Measurements from ENCODE around the gene DBI. TPM values are rescaled to one million over a fixed set of nuclear protein-coding genes. Genes with fewer than 3 reads are reported as not detected.

Gene DBI
- total and polyA plus RNA-seq, 2 experiments from 2014 or later, result 171 to 873 TPM

DNA sequence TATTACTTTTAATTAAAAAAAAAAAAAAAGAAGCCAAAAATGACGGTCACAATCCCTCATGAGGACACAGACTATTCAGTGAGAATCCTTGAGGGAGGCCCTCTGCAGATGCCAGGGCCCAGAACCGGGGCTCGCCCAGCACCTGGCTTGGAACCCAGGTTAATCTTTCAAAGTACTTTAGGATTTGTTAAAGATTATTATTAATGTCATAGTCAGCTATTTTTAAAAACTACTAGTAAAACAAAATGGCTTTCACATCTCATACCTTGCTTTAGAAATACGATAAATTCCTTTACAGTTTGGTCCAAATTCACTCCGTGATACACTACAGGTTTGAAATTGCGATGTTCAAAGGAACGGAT, 27.2 kb upstream of the DBI start:
- Histone ChIP-seq H3K27me3 (ENCODE audit: insufficient read depth) (no peaks in the 10 kb centered on the region), H3K27ac (ENCODE audit: low read depth) (no peak overlapping the region), H3F3A (replicated peaks; ENCODE audit: low read depth) (no peaks in the 10 kb centered on the region), H3K4me2 (no peak overlapping the region), H4K20me1 (replicated peaks; ENCODE audit: insufficient read depth) (no peaks in the 10 kb centered on the region), H3K4me3 (no peak overlapping the region), H3K36me3 (ENCODE audit: insufficient read depth) (no peaks in the 10 kb centered on the region), H3K4me1 (ENCODE audit: insufficient read depth) (no peaks in the 10 kb centered on the region), H3K9me2 (ENCODE audit: insufficient read depth) (no peaks in the 10 kb centered on the region), H2AFZ (no peak overlapping the region), H3K79me2 (replicated peaks; ENCODE audit: insufficient read depth) (no peaks in the 10 kb centered on the region)
- DNase-seq (ENCODE audit: low spot score) (no peak), ATAC-seq (no peak)
- Mint-ChIP-seq H3K9me3 (no peaks in the 10 kb centered on the region), H3K4me1 (no peaks in the 10 kb centered on the region; the same call in 2 of the 3 replicates), H3K4me3 (no peak overlapping the region), H3K36me3 (ENCODE audit: low read depth) (no peaks in the 10 kb centered on the region), H3K27ac (no peak overlapping the region), H3K27me3 (ENCODE audit: insufficient read depth, low read depth, poor library complexity) (peaks cover 3% of the 10 kb centered on the region)
- TF ChIP-seq, protein P1, sequence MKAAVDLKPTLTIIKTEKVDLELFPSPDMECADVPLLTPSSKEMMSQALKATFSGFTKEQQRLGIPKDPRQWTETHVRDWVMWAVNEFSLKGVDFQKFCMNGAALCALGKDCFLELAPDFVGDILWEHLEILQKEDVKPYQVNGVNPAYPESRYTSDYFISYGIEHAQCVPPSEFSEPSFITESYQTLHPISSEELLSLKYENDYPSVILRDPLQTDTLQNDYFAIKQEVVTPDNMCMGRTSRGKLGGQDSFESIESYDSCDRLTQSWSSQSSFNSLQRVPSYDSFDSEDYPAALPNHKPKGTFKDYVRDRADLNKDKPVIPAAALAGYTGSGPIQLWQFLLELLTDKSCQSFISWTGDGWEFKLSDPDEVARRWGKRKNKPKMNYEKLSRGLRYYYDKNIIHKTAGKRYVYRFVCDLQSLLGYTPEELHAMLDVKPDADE (IDR thresholded peaks at IDR 0.05), result no peak
- TF ChIP-seq EZH2phosphoT487 (IDR thresholded peaks at IDR 0.05; ENCODE audit: unreplicated experiment) (no peak), POLR2AphosphoS5 (IDR thresholded peaks at IDR 0.05; ENCODE audit: low read depth) (no peak), STAT1 (IDR thresholded peaks at IDR 0.05; ENCODE audit: unreplicated experiment) (no peak), JUNB (IDR thresholded peaks at IDR 0.05; ENCODE audit: unreplicated experiment) (no peak), CREB1 (CRISPR knock-in tag; IDR thresholded peaks at IDR 0.05; ENCODE audit: low read depth) (no peak)
- TF ChIP-seq, protein P2, sequence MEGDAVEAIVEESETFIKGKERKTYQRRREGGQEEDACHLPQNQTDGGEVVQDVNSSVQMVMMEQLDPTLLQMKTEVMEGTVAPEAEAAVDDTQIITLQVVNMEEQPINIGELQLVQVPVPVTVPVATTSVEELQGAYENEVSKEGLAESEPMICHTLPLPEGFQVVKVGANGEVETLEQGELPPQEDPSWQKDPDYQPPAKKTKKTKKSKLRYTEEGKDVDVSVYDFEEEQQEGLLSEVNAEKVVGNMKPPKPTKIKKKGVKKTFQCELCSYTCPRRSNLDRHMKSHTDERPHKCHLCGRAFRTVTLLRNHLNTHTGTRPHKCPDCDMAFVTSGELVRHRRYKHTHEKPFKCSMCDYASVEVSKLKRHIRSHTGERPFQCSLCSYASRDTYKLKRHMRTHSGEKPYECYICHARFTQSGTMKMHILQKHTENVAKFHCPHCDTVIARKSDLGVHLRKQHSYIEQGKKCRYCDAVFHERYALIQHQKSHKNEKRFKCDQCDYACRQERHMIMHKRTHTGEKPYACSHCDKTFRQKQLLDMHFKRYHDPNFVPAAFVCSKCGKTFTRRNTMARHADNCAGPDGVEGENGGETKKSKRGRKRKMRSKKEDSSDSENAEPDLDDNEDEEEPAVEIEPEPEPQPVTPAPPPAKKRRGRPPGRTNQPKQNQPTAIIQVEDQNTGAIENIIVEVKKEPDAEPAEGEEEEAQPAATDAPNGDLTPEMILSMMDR (conservative IDR thresholded peaks at IDR 0.05; ENCODE audit: low read depth in 2 of 2), result no peak
- TF ChIP-seq, protein P3, sequence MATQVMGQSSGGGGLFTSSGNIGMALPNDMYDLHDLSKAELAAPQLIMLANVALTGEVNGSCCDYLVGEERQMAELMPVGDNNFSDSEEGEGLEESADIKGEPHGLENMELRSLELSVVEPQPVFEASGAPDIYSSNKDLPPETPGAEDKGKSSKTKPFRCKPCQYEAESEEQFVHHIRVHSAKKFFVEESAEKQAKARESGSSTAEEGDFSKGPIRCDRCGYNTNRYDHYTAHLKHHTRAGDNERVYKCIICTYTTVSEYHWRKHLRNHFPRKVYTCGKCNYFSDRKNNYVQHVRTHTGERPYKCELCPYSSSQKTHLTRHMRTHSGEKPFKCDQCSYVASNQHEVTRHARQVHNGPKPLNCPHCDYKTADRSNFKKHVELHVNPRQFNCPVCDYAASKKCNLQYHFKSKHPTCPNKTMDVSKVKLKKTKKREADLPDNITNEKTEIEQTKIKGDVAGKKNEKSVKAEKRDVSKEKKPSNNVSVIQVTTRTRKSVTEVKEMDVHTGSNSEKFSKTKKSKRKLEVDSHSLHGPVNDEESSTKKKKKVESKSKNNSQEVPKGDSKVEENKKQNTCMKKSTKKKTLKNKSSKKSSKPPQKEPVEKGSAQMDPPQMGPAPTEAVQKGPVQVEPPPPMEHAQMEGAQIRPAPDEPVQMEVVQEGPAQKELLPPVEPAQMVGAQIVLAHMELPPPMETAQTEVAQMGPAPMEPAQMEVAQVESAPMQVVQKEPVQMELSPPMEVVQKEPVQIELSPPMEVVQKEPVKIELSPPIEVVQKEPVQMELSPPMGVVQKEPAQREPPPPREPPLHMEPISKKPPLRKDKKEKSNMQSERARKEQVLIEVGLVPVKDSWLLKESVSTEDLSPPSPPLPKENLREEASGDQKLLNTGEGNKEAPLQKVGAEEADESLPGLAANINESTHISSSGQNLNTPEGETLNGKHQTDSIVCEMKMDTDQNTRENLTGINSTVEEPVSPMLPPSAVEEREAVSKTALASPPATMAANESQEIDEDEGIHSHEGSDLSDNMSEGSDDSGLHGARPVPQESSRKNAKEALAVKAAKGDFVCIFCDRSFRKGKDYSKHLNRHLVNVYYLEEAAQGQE (IDR thresholded peaks at IDR 0.05; ENCODE audit: unreplicated experiment), result no peak

DNA sequence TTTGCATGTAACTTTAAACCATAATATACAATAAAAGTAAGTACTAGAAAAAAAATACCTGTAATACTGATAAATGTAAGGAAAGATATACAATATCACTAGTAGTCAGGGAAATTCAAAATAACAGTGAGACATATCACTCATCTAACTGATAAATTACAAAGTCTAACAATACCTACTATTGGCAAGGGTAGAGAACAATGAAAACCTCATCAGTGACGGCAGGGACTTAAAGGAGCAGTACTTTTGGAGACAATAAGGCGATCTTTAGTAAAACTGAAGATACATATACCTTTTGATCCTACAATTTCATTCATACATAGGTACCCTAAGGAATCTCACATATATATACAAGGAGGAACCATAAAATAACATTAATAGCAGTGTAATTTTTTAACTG, 25.1 kb upstream of the DBI start:
- Mint-ChIP-seq H3K27me3 (ENCODE audit: insufficient read depth, low read depth, poor library complexity) (peaks cover 3% of the 10 kb centered on the region), H3K9me3 (no peaks in the 10 kb centered on the region), H3K27ac (no peak overlapping the region), H3K36me3 (ENCODE audit: low read depth) (no peaks in the 10 kb centered on the region), H3K4me1 (no peaks in the 10 kb centered on the region; the same call in 2 of the 3 replicates), H3K4me3 (no peak overlapping the region)
- Histone ChIP-seq H3K4me3 (no peak overlapping the region), H3K9me2 (ENCODE audit: insufficient read depth) (no peaks in the 10 kb centered on the region), H3K27me3 (ENCODE audit: insufficient read depth) (no peaks in the 10 kb centered on the region), H2AFZ (no peak overlapping the region), H3K79me2 (replicated peaks; ENCODE audit: insufficient read depth) (no peaks in the 10 kb centered on the region), H3F3A (replicated peaks; ENCODE audit: low read depth) (no peaks in the 10 kb centered on the region), H4K20me1 (replicated peaks; ENCODE audit: insufficient read depth) (no peaks in the 10 kb centered on the region), H3K27ac (ENCODE audit: low read depth) (no peak overlapping the region), H3K36me3 (ENCODE audit: insufficient read depth) (no peaks in the 10 kb centered on the region), H3K4me1 (ENCODE audit: insufficient read depth) (no peaks in the 10 kb centered on the region), H3K4me2 (no peak overlapping the region)
- ATAC-seq (no peak), DNase-seq (ENCODE audit: low spot score) (no peak)
- TF ChIP-seq JUNB (IDR thresholded peaks at IDR 0.05; ENCODE audit: unreplicated experiment), result no peak
- no peak for TF ChIP-seq STAT1 (IDR thresholded peaks at IDR 0.05; ENCODE audit: unreplicated experiment)
- no peak for TF ChIP-seq POLR2AphosphoS5 (IDR thresholded peaks at IDR 0.05; ENCODE audit: low read depth)
- TF ChIP-seq, protein P3 (IDR thresholded peaks at IDR 0.05; ENCODE audit: unreplicated experiment), result no peak
- TF ChIP-seq EZH2phosphoT487 (IDR thresholded peaks at IDR 0.05; ENCODE audit: unreplicated experiment), result no peak
- TF ChIP-seq NANOG (IDR thresholded peaks at IDR 0.05; ENCODE audit: borderline replicate concordance), result no peak
- no peak for TF ChIP-seq EZH2 (IDR thresholded peaks at IDR 0.05; ENCODE audit: low read depth, unreplicated experiment)

Data from GM23338 (cell line).